GM12878 (cell line): ENCODE data around the gene FLT1.

Source experiments
- NBN ChIP-seq: fragments of 450-650 bp; IDR thresholded peaks from 2 replicates; pipeline ENCODE4 v1.6.1; 2016
- TCF3 ChIP-seq: IDR thresholded peaks from 2 replicates; pipeline ENCODE4 v1.6.1; 2012; ENCODE audit warnings: low read depth, mild to moderate bottlenecking, low read length, borderline replicate concordance; ENCODE audit not compliant: insufficient read depth
- TF ChIP-seq, protein P1 (sequence below): IDR thresholded peaks from 2 replicates; pipeline ENCODE4 v1.6.1; 2012; ENCODE audit warnings: low read depth, low read length, improper control_type of control experiment
- TF ChIP-seq, protein P2 (sequence below): IDR thresholded peaks from 2 replicates; pipeline ENCODE4 v1.6.1; 2011; ENCODE audit warnings: low read depth, mild to moderate bottlenecking, low read length, moderate library complexity, borderline replicate concordance; ENCODE audit errors: extremely low read depth
- TF ChIP-seq, protein P3 (sequence below), 3 experiments: IDR thresholded peaks in 2 of 3; conservative IDR thresholded peaks in 1 of 3; 2 replicates each; pipeline ENCODE4 v1.5.1; 2011; ENCODE audit warnings: low read depth in 3 of 3, low read length in 3 of 3, mild to moderate bottlenecking in 3 of 3, control low read depth in 2 of 3, moderate library complexity in 2 of 3, inconsistent platforms in 1 of 3, mixed read lengths in 1 of 3; ENCODE audit not compliant: control insufficient read depth in 2 of 3, insufficient read depth in 1 of 3; ENCODE audit errors: extremely low read depth in 1 of 3

DNA sequence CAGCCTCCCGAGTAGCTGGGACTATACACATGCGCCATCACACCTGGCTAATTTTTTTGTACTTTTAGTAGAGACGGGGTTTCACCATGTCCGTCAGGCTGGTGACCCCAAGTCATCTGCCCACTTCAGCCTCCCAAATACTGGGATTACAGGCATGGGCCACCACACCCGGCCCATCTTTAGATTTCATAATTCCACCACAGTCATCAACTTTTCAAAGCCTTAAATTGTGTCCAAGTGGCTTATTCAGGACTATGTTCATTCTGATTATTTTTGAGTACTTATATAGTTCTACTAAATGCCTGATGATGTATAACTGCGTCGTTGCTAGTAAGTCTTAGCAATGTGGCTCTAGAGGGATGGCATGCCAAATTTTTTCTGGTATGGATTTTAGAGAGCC, 36.9 kb downstream of the FLT1 start:
- TF ChIP-seq TCF3 (no peak), NBN (no peak)
- TF ChIP-seq, protein P1, sequence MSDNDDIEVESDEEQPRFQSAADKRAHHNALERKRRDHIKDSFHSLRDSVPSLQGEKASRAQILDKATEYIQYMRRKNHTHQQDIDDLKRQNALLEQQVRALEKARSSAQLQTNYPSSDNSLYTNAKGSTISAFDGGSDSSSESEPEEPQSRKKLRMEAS = no peak
- TF ChIP-seq, protein P2, sequence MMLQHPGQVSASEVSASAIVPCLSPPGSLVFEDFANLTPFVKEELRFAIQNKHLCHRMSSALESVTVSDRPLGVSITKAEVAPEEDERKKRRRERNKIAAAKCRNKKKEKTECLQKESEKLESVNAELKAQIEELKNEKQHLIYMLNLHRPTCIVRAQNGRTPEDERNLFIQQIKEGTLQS = no peak
- TF ChIP-seq, protein P3, sequence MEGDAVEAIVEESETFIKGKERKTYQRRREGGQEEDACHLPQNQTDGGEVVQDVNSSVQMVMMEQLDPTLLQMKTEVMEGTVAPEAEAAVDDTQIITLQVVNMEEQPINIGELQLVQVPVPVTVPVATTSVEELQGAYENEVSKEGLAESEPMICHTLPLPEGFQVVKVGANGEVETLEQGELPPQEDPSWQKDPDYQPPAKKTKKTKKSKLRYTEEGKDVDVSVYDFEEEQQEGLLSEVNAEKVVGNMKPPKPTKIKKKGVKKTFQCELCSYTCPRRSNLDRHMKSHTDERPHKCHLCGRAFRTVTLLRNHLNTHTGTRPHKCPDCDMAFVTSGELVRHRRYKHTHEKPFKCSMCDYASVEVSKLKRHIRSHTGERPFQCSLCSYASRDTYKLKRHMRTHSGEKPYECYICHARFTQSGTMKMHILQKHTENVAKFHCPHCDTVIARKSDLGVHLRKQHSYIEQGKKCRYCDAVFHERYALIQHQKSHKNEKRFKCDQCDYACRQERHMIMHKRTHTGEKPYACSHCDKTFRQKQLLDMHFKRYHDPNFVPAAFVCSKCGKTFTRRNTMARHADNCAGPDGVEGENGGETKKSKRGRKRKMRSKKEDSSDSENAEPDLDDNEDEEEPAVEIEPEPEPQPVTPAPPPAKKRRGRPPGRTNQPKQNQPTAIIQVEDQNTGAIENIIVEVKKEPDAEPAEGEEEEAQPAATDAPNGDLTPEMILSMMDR (IDR thresholded peaks at IDR 0.05 in 2 of 3, conservative IDR thresholded peaks at IDR 0.05 in 1 of 3; ENCODE audit: control insufficient read depth in 2 of 3, extremely low read depth in 1 of 3, insufficient read depth in 1 of 3, low read depth in 3 of 3, low read length in 3 of 3) = no peak
